ENCODE results near the gene FGFR2. TPM values are rescaled to one million over a fixed set of nuclear protein-coding genes. Genes with fewer than 3 reads are reported as not detected.

The FGFR2 gene
- total RNA-seq, 6 experiments from 2014 or later = not detected

DNA sequence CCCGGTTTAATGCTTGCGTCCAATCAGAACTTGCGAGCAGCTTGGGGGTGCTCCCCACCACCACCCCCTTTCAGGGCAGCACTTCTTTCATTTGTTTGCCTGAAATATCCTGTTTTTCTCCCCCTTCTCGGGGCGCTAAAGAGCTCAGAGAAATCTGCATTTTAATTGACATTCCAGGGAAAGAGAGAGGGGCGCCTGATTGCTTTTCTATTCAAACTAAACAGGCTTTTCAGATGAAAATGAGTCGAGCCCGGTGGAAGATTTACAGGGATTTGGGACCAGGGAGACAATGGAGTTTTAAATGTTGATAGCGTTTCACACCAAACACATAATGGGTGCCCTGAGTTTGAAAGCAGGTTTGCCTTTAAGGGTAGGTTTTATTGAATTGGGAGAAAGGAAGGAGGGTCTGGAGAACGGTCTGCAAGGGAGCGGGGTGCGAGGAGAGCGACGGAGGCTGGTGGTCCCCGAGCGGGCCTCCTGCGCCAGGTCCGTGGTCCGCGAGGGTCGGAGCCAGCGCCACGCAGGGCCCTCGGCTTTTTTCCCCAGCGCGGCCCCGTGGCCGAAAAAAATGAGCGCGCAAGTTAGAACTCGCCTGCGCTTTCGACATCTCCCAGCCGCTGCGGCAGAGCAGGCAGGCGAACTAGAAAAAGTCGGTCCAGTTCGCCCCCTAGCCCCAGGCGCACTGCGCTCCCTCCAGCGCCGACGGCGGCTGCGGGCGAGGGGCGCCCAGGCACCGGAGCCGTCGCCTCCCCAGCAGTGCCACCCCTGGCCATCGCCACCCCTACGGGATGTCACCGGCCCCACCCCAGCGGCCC, 1.3 kb downstream of the FGFR2 start:
- no peak overlapping the region for H3K27ac Mint-ChIP-seq
- no peaks in the 10 kb centered on the region for H3K36me3 Mint-ChIP-seq (ENCODE audit: low read depth)
- DNase-seq = no peak
- no peak for TF ChIP-seq CTCF (IDR thresholded peaks at IDR 0.05)
- H3K4me1 Mint-ChIP-seq (ENCODE audit: low read depth) = no peaks in the 10 kb centered on the region
- H3K9me3 Mint-ChIP-seq = peaks cover 8% of the 10 kb centered on the region; the same call in 1 of the 2 replicates
- H3K27me3 Mint-ChIP-seq (ENCODE audit: insufficient read depth) = peaks cover 14% of the 10 kb centered on the region
- no peak overlapping the region for H3K4me3 Mint-ChIP-seq

DNA sequence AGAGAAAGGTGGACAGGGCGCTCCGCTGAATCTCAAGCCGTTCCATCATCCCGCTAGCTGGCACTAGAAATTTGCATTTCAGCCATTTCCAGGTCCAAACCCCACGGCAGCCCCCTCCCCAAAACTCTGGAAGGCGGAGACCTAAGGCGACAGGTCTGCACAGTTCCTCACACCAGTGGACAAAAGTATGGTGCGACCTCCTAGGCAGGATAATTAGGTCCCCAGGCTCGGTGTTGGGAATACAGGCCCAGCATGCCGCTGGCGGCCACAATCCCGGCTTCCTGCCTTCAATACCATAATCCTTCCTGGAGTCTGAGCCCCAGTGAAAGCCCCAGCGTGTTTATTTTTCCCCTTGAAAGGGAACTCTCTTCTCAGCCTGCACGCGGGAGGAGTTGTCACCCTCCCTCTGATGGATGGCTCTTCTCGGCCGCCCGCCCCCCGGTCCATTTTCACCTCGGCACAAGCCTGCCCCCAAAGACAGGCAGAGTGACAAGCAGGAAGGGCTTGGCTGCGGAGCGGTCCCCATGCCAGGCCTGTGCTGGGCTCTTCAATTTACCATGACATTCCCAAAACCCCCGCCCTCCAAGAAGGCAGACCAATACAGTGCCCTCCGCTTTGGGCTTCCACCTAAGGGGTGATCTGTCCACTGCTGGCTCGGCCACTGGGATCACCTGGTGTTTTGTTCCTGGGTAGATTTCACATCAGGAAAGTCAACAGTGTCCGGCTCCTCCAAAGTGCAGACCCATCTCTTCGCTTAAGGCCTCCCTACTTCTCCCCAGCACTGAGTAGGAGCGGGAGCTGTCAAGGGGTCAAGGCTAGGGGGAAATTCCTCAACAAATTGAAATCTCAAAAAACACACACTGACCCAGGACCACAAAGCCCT, 2.2 kb downstream of the FGFR2 start:
- H3K4me1 Mint-ChIP-seq (ENCODE audit: low read depth) = no peaks in the 10 kb centered on the region

GRCh38 chr10:121595351-121595805, 2.9 kb downstream of the FGFR2 start:
- H3K27ac Mint-ChIP-seq = no peak overlapping the region
- H3K27me3 Mint-ChIP-seq (ENCODE audit: insufficient read depth) = peaks cover 12% of the 10 kb centered on the region
- H3K36me3 Mint-ChIP-seq (ENCODE audit: low read depth) = no peaks in the 10 kb centered on the region
- H3K4me1 Mint-ChIP-seq (ENCODE audit: low read depth) = no peaks in the 10 kb centered on the region
- no peak for TF ChIP-seq CTCF (IDR thresholded peaks at IDR 0.05)
- H3K4me3 Mint-ChIP-seq = no peak overlapping the region
- no peak for DNase-seq
- peaks cover 9% of the 10 kb centered on the region; the same call in 1 of the 2 replicates for H3K9me3 Mint-ChIP-seq

More for the DNA sequence above, 2.2 kb downstream of the FGFR2 start:
- no peak overlapping the region for H3K4me3 Mint-ChIP-seq
- H3K36me3 Mint-ChIP-seq (ENCODE audit: low read depth) = no peaks in the 10 kb centered on the region
- no peak for TF ChIP-seq CTCF (IDR thresholded peaks at IDR 0.05)
- no peak overlapping the region for H3K27ac Mint-ChIP-seq
- peaks cover 9% of the 10 kb centered on the region; the same call in 1 of the 2 replicates for H3K9me3 Mint-ChIP-seq
- no peak for DNase-seq
- H3K27me3 Mint-ChIP-seq (ENCODE audit: insufficient read depth) = peaks cover 15% of the 10 kb centered on the region

GRCh38 chr10:121594623-121595350, 3.5 kb downstream of the FGFR2 start:
- Mint-ChIP-seq H3K9me3 (peaks cover 9% of the 10 kb centered on the region; the same call in 1 of the 2 replicates), H3K4me1 (ENCODE audit: low read depth) (no peaks in the 10 kb centered on the region), H3K4me3 (no peak overlapping the region), H3K36me3 (ENCODE audit: low read depth) (no peaks in the 10 kb centered on the region), H3K27me3 (ENCODE audit: insufficient read depth) (peaks cover 12% of the 10 kb centered on the region), H3K27ac (no peak overlapping the region)
- no peak for DNase-seq
- TF ChIP-seq CTCF (IDR thresholded peaks at IDR 0.05) = no peak

DNA sequence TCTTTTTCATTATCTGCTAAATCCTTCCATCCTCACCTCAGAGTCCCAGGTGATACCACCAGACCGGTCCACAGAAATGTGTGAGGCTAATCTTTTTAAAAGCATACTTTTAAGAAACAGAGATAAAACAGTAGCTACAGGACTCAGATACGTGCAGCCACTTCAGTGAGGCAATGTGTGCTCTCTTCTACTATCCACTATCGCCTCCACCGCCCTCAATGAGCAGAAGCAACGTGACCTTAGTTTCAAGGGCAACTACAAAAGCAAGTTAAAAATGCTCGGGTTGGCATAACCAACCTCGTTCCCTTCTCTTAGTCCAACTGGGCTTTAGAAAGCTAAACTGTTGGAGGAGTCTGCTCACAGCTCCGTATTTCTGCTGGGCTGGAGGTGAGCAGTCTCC, 4.2 kb downstream of the FGFR2 start:
- no peak overlapping the region for H3K4me3 Mint-ChIP-seq
- H3K27ac Mint-ChIP-seq = no peak overlapping the region
- no peaks in the 10 kb centered on the region for H3K4me1 Mint-ChIP-seq (ENCODE audit: low read depth)
- no peak for DNase-seq
- H3K9me3 Mint-ChIP-seq = peaks cover 9% of the 10 kb centered on the region; the same call in 1 of the 2 replicates
- TF ChIP-seq CTCF (IDR thresholded peaks at IDR 0.05) = no peak
- H3K36me3 Mint-ChIP-seq (ENCODE audit: low read depth) = no peaks in the 10 kb centered on the region
- peaks cover 12% of the 10 kb centered on the region for H3K27me3 Mint-ChIP-seq (ENCODE audit: insufficient read depth)
